ENCODE measurements around the gene RAB4B.
"Not testable (repeated sequence)": the region's sequence is repeated elsewhere in the genome, so short reads cannot be mapped to it uniquely, and the experiment has no call there.

Gene RAB4B

GRCh38 chr19:40780582-40780981 lies 2.5 kb downstream of the RAB4B start:
- no peak for DNase-seq (ENCODE audit: low spot score)

GRCh38 chr19:40781140-40781539 lies 3.1 kb downstream of the RAB4B start:
- no peak for DNase-seq (ENCODE audit: low spot score)

GRCh38 chr19:40783711-40784110 lies 5.7 kb downstream of the RAB4B start:
- no peak for DNase-seq (ENCODE audit: low spot score)

GRCh38 chr19:40784146-40784545 lies 6.1 kb downstream of the RAB4B start:
- DNase-seq (ENCODE audit: low spot score) = not testable (repeated sequence)

GRCh38 chr19:40785526-40785925 lies 7.5 kb downstream of the RAB4B start:
- DNase-seq (ENCODE audit: low spot score) = no peak

- no peak for DNase-seq (ENCODE audit: low spot score)
These were observed 8.3 kb downstream of the RAB4B start for GRCh38 chr19:40786060-40787037.

- no peak for DNase-seq (ENCODE audit: low spot score)
These were observed 13.3 kb downstream of the RAB4B start for GRCh38 chr19:40791349-40791748.

GRCh38 chr19:40791996-40792395 lies 13.9 kb downstream of the RAB4B start:
- DNase-seq (ENCODE audit: low spot score) = no peak

- no peak for DNase-seq (ENCODE audit: low spot score)
These were observed 19.3 kb downstream of the RAB4B start for GRCh38 chr19:40797166-40797962.

GRCh38 chr19:40797963-40798682 lies 20.1 kb downstream of the RAB4B start:
- DNase-seq (ENCODE audit: low spot score) = peak; percentile 72

GRCh38 chr19:40798683-40799557 lies 20.9 kb downstream of the RAB4B start, which contains the start of gene EGLN2:
EGLN2 (plus strand) TSS chr19:40799191; CDS start chr19:40800573, 1,382 bp downstream.
- DNase-seq (ENCODE audit: low spot score) = peak; percentile 95

- DNase-seq (ENCODE audit: low spot score) = no peak
These were observed 21.7 kb downstream of the RAB4B start for GRCh38 chr19:40799558-40800338.

GRCh38 chr19:40800339-40800996 lies 22.4 kb downstream of the RAB4B start:
- DNase-seq (ENCODE audit: low spot score) = no peak

- DNase-seq (ENCODE audit: low spot score) = no peak
These were observed 22.9 kb downstream of the RAB4B start for GRCh38 chr19:40800997-40801377.

- no peak for DNase-seq (ENCODE audit: low spot score)
These were observed 23.6 kb downstream of the RAB4B start for GRCh38 chr19:40801426-40802299.

GRCh38 chr19:40802300-40803169 lies 24.5 kb downstream of the RAB4B start:
- DNase-seq (ENCODE audit: low spot score) = no peak

GRCh38 chr19:40803170-40803856 lies 25.3 kb downstream of the RAB4B start:
- no peak for DNase-seq (ENCODE audit: low spot score)
